WERI-Rb-1 (cell line): ENCODE results near the gene SLC18B1.

Source experiments
- DNase-seq: peaks from one replicate; pipeline ENCODE4 v3.0.0-alpha.2; 2020
- H3K27ac ChIP-seq: fragments of 250-450 bp; sonication (Bioruptor Pico); 2 replicates; pipeline ENCODE4 v1.5.1; 2020; ENCODE audit warnings: mild to moderate bottlenecking, moderate library complexity
- H3K27me3 ChIP-seq: fragments of 250-450 bp; sonication (Bioruptor Pico); 2 replicates; pipeline ENCODE4 v1.5.1; 2021; ENCODE audit warnings: mild to moderate bottlenecking, low read depth, moderate library complexity; ENCODE audit not compliant: insufficient read depth, severe bottlenecking
- H3K36me3 ChIP-seq: fragments of 250-450 bp; sonication (Bioruptor Pico); 2 replicates; pipeline ENCODE4 v1.5.1; 2020; ENCODE audit warnings: mild to moderate bottlenecking, moderate library complexity
- H3K4me3 ChIP-seq: 2 replicates; pipeline ENCODE4 v1.5.1; 2011; ENCODE audit warnings: low read depth, mild to moderate bottlenecking, control low read depth, low read length
- H3K9me3 ChIP-seq: fragments of 250-450 bp; sonication (Bioruptor Pico); 2 replicates; pipeline ENCODE4 v1.5.1; 2021; ENCODE audit warnings: mild to moderate bottlenecking, moderate library complexity; ENCODE audit not compliant: severe bottlenecking
- TF ChIP-seq, protein P1 (sequence below): IDR thresholded peaks from 2 replicates; pipeline ENCODE4 v1.5.1; 2011; ENCODE audit warnings: low read depth, mild to moderate bottlenecking, control low read depth, inconsistent platforms, low read length

SLC18B1 gene

GRCh38 chr6:132820629-132821381, 22.4 kb upstream of the SLC18B1 start:
- H3K27me3 ChIP-seq, result no peaks in the 10 kb centered on the region
- H3K9me3 ChIP-seq, result no peaks in the 10 kb centered on the region
- H3K27ac ChIP-seq, result no peak overlapping the region
- TF ChIP-seq, protein P1, sequence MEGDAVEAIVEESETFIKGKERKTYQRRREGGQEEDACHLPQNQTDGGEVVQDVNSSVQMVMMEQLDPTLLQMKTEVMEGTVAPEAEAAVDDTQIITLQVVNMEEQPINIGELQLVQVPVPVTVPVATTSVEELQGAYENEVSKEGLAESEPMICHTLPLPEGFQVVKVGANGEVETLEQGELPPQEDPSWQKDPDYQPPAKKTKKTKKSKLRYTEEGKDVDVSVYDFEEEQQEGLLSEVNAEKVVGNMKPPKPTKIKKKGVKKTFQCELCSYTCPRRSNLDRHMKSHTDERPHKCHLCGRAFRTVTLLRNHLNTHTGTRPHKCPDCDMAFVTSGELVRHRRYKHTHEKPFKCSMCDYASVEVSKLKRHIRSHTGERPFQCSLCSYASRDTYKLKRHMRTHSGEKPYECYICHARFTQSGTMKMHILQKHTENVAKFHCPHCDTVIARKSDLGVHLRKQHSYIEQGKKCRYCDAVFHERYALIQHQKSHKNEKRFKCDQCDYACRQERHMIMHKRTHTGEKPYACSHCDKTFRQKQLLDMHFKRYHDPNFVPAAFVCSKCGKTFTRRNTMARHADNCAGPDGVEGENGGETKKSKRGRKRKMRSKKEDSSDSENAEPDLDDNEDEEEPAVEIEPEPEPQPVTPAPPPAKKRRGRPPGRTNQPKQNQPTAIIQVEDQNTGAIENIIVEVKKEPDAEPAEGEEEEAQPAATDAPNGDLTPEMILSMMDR, result no peak
- peaks cover 40% of the 10 kb centered on the region for H3K36me3 ChIP-seq
- no peak overlapping the region for H3K4me3 ChIP-seq
- DNase-seq, result no peak

DNA sequence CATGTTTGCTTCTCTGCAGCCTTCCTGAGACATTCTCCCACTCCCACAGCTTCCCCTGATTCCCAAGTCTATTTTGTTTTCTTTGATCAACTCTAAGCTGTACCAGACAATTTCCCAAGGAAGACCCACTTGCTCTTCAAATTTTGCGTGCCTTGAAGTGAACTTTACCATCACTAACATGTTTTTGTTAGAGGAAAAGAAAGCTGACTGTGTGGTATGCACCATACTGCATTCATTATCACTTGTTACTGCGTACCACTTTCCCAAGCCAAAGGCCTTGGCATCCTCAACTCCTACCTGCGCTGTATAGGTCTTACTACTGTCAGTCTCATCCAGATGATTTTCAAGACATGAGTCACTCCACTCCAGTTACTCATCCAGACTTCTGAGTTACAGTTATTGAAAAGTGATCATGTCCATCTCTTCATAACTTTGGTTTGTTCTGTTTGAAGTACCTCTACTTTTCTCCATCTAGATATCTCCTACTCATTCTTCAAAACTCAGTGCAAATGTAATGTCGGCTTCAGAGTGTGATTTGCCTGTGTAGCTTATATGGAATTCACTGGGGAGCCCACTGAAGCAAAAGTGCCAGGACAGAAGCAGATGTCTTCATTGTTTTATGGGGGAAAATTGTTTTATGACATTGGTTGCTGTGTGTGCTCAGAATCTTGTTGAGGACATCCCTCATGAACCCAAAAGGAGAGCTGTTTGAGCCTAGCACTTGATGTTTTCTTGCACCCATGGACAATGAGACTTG, 21.1 kb upstream of the SLC18B1 start:
- Histone ChIP-seq H3K27ac (no peak overlapping the region), H3K36me3 (peaks cover 52% of the 10 kb centered on the region), H3K9me3 (no peaks in the 10 kb centered on the region)

DNA sequence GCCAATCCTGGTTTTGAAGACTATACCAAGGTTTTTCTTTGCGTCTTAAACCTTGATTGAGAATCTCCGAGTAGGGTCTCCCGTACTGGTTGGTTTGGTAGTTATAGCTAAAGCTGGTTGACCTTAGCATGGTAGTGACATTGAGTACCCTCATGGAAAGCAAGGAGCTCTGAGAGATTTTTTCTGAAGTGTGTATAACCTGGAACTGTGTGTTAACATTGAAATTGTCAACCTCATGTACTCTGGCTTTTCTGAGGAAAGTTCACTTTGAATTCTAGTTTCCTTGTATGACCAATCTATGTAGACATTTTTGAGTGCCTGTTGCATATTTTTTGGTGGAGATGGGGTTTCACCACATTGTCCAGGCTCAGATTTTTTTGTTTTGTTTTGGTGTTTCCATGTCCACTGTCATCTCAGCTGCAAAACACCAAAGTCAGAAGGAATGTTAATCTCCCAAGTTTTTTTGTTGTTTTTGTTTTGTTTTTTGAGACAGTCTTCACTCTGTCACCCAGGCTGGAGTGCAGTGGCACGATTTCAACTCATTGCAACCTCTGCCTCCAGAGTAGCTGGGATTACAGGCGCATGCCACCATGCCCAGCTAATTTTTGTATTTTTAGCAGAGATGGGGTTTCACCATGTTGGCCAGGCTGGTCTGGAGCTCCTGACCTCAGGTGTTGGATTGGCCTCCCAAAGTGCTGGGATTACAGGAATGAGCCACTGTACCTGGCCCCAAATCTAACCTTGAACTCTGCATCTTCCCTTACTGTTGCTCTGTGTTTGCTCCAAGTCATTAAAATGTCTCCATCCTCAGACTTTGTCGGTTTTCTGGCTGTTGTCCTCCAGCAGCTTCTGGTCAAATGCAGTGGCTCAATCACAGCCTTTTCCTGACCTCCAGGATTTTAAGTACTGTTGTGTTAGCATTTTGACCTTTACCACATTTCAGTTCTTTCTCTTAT, 20.2 kb upstream of the SLC18B1 start:
- TF ChIP-seq, protein P1, result no peak
- H3K27me3 ChIP-seq, result no peaks in the 10 kb centered on the region
- no peak for DNase-seq
- peaks cover 53% of the 10 kb centered on the region for H3K36me3 ChIP-seq
- H3K27ac ChIP-seq, result no peak overlapping the region
- H3K4me3 ChIP-seq, result no peak overlapping the region
- no peaks in the 10 kb centered on the region for H3K9me3 ChIP-seq

More for the DNA sequence above, 21.1 kb upstream of the SLC18B1 start:
- no peak overlapping the region for H3K4me3 ChIP-seq
- no peaks in the 10 kb centered on the region for H3K27me3 ChIP-seq
- DNase-seq, result no peak
- TF ChIP-seq, protein P1, result no peak

DNA sequence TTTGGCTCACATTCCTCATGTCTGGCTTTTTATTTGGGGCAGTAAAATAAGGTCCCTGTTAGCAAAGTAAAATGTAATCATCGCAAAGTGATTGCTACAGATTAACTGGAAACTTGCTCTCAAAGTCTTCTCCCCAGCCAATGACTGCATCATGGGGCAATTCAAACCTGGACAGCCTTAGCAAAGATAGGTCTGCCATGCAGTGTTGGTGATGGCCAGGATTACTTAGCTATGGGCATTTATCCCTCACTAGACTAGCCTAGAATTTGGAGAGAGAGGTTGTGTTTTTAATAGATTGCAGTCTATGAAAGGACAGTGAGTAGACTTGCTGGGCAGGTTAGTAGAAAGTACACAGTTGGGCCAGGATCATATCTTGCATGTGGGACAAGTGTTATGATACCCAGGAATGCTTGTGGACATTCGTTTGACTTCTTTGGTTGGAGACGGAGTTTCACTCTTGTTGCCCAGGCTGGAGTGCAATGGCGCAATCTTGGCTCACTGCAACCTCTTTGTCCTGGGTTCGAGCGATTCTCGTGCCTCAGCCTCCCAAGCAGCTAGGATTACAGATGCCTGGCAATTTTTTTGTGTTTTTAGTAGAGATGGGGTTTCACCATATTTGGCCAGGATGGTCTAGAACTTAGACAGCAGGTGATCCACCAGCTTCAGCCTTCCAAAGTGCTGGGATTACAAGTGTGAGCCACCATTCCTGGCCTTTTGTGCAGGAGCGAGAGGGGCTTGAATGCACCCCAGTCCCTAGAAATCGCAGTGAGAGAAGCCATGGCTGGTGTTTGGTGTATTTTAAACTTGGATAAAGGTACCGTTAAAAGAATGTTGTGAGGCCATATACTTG, 19.3 kb upstream of the SLC18B1 start:
- H3K27me3 ChIP-seq, result no peaks in the 10 kb centered on the region
- H3K27ac ChIP-seq, result no peak overlapping the region
- peaks cover 53% of the 10 kb centered on the region for H3K36me3 ChIP-seq
- TF ChIP-seq, protein P1, result no peak
- no peak overlapping the region for H3K4me3 ChIP-seq
- no peaks in the 10 kb centered on the region for H3K9me3 ChIP-seq
- no peak for DNase-seq

- H3K4me3 ChIP-seq, result no peak overlapping the region
- no peaks in the 10 kb centered on the region for H3K27me3 ChIP-seq
- DNase-seq, result no peak
- H3K36me3 ChIP-seq, result peaks cover 53% of the 10 kb centered on the region
- H3K9me3 ChIP-seq, result no peaks in the 10 kb centered on the region
- TF ChIP-seq, protein P1, result no peak
- H3K27ac ChIP-seq, result no peak overlapping the region
These were observed 18.2 kb upstream of the SLC18B1 start for GRCh38 chr6:132816660-132817059.
